Head of caudate nucleus (tissue), 42 donors: Measurements from ENCODE around the gene GOLT1B.

Experiments used
- DNase-seq, 42 donors: peaks; one replicate each; pipeline versions ENCODE4 v3.0.0 to v3.0.0-alpha.2; 2020 to 2021; ENCODE audit warnings: mixed read lengths in 7 of 42
- intact Hi-C: fragments of 100-400 bp; cut with DNase I; formaldehyde crosslinking; loops from one replicate; pipeline ENCODE4 v1.15.0; 2022

The GOLT1B gene

GRCh38 chr12:21553329-21553675, 51.7 kb downstream of the GOLT1B start:
- DNase-seq = no peak
- intact Hi-C loops = no loop called here

DNA sequence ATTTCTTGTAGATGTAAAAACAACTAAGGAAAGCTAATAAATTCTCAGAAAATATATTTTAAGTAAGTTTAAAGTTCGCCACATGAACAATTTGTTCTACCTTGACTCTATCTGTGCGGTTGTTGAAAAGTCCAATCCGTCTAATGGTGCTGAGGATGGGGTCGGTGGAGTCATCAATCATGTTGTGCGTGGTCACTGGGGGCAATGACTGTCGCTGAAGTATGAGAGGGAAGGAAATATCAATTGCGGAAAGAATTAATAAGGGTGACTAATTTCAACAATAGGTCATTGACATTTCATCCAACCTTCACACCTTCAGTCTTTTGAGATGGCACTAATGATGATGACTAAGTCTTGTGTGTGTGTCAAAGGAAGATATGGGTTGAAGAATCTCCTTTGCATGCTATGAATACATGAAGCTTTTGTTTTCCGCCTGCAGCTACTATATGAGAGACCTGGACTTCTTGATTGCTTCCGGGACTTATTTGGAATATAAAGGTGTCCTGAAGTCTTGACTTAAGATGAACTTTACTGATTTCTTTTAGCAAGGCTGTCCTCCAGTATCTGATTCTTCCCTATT, 56.6 kb downstream of the GOLT1B start:
- no peak for DNase-seq
- intact Hi-C loops = no loop called here

GRCh38 chr12:21559855-21560569, 58.4 kb downstream of the GOLT1B start:
- no peak for DNase-seq
- intact Hi-C loops = no loop called here

DNA sequence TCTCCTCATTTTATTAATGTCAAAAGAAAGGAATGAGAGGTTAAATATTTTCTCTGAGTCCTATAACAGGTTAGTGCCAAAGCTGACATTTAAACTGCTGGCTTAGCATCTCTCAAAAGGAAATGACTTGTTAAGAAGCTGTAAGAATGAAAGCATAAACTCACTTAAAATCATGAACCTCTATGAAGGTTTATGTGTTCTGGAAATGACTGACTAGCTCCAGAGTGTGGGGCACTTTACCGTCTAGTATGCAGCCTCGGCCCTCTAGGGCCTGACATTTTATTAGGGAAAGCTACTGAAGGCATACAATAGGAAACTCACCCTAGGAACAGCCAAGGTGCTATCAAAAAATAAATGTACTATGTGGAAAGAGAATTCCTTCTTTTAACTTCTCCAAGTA, 59.6 kb downstream of the GOLT1B start:
- intact Hi-C loops = no loop called here
- no peak for DNase-seq

DNA sequence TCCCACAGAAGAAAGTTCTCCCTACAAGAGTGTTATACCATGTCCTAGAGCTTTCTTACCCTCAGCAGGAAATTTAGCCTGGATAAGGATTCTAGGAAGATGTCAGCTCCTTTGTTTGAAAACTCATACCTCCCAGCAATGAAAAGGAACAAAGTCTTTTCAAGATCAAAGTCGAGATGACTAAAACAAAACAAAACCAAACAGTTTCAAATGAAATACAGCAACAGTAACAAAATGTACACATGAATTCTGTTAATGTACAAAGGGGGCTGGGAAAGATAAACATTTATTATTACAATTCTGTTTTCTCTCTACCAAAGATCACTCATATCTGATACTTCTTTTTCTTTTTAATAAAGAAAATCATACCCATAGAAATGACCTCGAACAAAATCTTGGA, 61.3 kb downstream of the GOLT1B start:
- DNase-seq = no peak
- intact Hi-C loops = no loop called here

- intact Hi-C loops = no loop called here
- DNase-seq = no peak
Observed at GRCh38 chr12:21566223-21566906, 64.8 kb downstream of the GOLT1B start.

DNA sequence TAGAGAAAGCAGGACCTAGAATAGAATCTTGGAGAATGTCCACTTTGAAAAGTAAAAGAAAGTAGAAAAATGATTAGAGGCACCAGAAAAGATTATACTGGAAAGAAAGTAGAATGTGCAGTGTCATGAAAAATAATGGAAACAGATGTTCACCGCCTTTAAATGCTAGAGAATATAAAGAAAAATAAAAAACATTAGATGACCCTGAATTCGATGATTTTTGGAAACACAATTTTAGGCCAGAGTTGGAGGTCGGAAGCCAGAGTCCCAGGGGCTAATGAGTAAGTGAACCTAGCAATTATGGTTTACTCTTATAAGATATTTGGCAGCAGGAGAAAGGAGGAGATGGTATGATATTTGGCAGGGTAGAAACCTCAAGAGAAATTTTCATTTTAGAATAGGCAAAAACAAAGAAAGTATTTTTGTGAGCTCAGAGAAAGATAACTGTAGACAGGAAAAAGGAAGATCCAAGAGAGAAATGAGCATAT, 65.4 kb downstream of the GOLT1B start:
- intact Hi-C loops = no loop called here
- DNase-seq = no peak
